NCI-H526 (cell line): ENCODE results near the gene FERMT3.
A peak's percentile ranks its signal among the peaks of the same experiment; 100 is the strongest.

Experiments used
- DNase-seq, 2 experiments: peaks; one replicate each; lab custom pipeline; 2025; lab: John Stamatoyannopoulos, UW

The FERMT3 gene

GRCh38 chr11:64220798-64221197, 14.3 kb downstream of the FERMT3 start:
- DNase-seq: no peak

GRCh38 chr11:64222651-64223000, 16.1 kb downstream of the FERMT3 start:
- DNase-seq: no peak

GRCh38 chr11:64223001-64223651, 16.6 kb downstream of the FERMT3 start:
- peak; percentile 18 to 69 for DNase-seq

GRCh38 chr11:64224151-64224890, 17.8 kb downstream of the FERMT3 start:
- DNase-seq: no peak

- DNase-seq: no peak
Measured at GRCh38 chr11:64224891-64225607, 18.5 kb downstream of the FERMT3 start.

- peak; percentile 64 to 94 for DNase-seq
Measured at GRCh38 chr11:64225608-64226506, 19.3 kb downstream of the FERMT3 start, which contains the start of the genes NUDT22 and TRPT1. Gene NUDT22, plus strand, starts transcription at chr11:64226274. Its CDS starts 379 bp downstream, at chr11:64226653. Gene TRPT1, minus strand, starts transcription at chr11:64226186. Its CDS starts 326 bp downstream, at chr11:64225860.

GRCh38 chr11:64226507-64227051, 20.1 kb downstream of the FERMT3 start:
- peak in 1 of 2 experiments; percentile 67 for DNase-seq

GRCh38 chr11:64227405-64227956, 21.0 kb downstream of the FERMT3 start:
- DNase-seq: no peak

GRCh38 chr11:64229090-64229743, 22.7 kb downstream of the FERMT3 start:
- DNase-seq: no peak

- DNase-seq: no peak
Measured at GRCh38 chr11:64229744-64230170, 23.2 kb downstream of the FERMT3 start.

GRCh38 chr11:64230171-64230984, 23.9 kb downstream of the FERMT3 start, which contains the start of gene DNAJC4:
Gene DNAJC4, plus strand, starts transcription at chr11:64230548. Its CDS starts 307 bp downstream, at chr11:64230855.
- peak; percentile 91 to 99 for DNase-seq

GRCh38 chr11:64230985-64231365, 24.5 kb downstream of the FERMT3 start:
- DNase-seq: no peak

GRCh38 chr11:64231546-64231945, 25.0 kb downstream of the FERMT3 start:
- DNase-seq: no peak

GRCh38 chr11:64232182-64232966, 25.9 kb downstream of the FERMT3 start:
- no peak for DNase-seq

GRCh38 chr11:64232967-64233315, 26.4 kb downstream of the FERMT3 start:
- no peak for DNase-seq

GRCh38 chr11:64233913-64234586, 27.5 kb downstream of the FERMT3 start, which contains the start of gene VEGFB:
Gene VEGFB, plus strand, starts transcription at chr11:64234584. Its CDS starts 250 bp downstream, at chr11:64234834.
- peak in 1 of 2 experiments; percentile 88 for DNase-seq

GRCh38 chr11:64234647-64235379, 28.3 kb downstream of the FERMT3 start:
- peak in 1 of 2 experiments; percentile 83 for DNase-seq
